ENCODE measurements around the gene IRF2BP2.

The IRF2BP2 gene

DNA sequence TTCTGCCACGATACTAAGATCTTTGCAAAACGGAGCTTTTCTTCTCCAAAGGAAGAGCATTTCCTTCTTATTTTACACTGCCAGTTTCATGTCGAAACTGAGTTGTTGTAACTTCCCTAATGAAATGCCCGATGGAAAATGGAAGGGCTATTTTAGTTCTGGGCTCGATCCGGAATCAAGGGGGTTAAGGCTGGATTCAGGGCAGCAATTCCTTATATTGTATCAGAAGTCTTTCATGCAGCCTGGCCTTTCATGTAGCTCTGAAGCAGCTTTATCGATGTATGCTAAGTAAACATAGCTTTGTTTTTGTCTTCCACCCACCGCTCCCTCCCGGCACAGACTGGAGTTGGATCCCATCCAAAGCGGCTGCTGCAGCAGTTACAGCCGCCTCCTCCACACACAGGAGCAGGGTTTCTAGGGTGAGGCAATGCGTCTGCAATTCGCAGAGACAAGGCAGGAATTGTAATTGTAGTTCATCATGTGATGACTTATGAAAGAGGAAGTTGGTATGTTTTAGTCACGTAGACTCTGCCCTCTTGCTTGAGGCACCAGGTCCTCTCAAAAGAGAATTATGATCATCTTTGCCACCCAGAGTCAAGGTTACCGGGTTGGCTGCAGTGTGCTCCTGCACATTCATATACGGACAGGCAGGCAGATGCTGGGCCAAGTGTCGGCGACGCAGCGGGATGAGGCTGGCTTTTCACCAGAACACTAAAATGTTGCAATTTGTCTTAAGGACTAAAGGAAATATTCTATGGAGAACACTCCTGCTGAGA is 2.6 kb upstream of the IRF2BP2 start:
- DNase-seq = peak; percentile 72

DNA sequence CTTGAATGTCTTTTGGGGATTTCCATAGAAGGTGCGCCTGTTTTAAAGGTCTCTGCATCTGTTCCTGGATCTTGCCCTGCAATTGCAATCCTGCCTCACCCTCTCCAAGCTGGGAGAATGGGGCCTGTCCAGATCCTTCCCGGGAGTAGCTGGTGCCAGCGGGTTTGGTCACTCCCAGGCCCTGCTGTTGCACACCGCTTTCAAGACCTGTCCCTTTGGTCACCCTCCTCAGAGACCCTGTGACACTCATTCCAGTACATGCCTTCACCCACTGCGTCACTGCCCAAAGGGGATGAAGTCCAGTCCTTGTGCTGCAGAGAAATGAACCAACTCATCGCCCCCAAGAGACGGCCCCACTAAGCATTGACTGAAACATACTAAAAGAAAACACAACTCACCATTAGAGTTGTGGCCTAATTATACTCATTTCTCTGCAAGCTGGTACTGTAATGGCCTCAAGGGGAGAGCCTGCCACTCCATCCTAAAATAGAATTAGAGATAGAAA is 1.9 kb upstream of the IRF2BP2 start:
- DNase-seq = no peak

DNA sequence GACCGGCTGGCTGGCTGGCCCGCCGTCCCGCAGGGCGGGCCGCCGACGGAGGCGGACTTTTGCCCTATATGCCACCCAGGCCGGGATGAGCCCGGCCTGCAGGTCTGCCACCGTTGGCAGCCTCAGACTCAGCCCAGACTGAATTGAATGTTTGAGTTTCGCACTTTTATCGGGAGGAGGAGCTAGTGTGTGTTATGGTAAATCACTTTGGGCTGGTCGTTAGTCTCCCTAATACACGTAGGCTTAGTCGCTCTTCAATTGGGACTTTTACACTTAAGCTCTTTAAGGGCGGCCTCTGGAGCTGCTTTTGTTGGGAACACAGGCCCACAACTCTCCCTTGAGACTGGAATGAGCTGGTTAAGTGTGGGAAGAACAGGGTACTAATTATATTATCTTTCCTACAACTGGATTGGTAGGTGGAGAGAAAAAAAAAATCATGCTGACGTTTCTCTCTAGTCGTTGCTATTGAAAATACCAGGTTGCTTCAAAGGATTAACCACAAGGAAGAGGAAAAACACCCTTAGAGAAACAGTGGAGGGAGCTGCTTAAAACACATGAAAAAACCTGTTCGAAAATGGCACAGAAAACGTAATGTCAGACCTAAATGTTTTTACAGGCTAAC is 1.4 kb upstream of the IRF2BP2 start:
- DNase-seq = no peak

DNA sequence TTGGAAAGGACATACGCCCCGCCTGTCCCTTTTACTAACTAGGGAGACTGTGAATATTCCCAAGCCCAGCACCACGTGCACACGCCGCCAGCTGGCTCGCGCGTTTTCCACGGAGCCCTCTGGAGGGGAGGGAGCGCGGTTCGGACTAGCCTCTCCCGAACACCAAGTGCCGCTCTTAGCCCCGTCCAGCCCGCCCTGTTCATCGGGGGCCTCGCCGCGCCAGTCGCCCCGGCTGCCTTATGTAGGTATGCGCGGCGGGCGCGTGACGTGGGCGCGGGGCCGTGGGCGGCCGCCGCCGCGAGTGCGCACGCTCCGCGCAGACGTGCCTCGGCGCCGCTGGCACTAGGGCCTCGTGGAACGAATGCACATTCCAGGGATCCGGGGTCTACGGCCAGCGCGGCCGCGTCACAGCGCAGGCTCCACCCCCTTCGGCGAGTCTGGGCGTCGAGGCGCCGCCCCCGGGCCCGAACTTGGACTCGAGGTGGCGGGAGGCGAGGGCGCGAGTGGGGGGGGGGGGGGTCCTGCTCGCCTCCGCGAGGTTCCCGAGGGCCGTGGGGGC is 767 bp upstream of the IRF2BP2 start:
- peak; percentile 93 for DNase-seq

DNA sequence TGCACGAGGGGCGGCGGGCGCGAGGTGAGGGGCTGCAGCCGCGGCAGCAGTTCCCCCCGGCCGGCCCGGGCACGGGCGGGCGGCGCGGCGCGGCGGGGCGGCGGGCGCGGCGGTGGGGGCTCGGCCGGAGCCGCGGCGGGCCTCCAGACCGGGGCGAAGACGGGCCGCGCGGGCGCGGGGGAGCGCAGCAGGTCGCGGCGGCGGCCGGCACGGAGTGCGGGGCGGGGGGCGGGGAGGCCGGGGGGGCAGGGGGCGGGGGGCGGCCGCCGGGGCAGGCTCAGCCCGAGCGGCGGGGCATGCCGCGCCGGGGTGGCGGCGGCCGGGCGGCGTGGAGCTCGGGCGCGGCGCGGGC is 311 bp downstream of the IRF2BP2 start:
- DNase-seq = no peak

DNA sequence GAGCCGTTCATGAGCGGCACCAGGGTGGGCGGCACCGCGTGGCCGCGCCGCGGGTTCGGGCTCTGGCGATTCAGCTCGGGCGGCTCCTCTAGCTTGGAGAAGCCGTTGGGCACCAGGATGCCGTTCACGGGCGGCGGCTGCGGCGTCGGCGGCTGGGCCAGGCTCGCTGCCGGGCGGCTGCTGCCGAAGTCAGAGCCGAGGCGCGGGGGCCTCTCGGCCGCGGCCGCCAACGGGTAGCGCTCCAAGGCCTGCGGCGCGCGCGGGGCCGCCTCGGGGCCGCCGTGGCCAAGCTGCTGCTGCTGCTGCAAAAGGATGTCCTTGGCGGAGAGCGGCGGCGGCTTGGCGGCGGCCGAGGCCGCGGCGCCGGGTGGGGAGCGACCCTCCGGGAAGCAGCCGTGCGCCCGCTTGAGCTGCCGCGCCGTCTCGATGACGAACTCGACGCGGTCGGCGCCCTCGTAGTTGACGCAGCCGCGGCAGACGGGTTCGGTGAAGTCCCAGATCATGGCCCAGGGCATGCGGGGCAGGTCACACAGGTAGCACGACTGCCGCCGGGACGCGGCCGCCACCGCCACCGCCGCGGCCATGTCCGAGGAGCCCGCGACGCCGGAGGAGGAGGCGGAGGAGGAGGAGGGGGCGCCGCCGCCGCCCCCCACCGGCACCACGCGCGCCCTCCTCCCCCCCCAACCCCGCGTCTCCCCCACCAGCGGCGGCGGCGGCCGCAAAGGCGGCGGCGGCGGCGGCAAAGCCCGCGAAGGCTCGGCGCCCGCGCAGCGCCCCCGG is 877 bp downstream of the IRF2BP2 start:
- DNase-seq = no peak

DNA sequence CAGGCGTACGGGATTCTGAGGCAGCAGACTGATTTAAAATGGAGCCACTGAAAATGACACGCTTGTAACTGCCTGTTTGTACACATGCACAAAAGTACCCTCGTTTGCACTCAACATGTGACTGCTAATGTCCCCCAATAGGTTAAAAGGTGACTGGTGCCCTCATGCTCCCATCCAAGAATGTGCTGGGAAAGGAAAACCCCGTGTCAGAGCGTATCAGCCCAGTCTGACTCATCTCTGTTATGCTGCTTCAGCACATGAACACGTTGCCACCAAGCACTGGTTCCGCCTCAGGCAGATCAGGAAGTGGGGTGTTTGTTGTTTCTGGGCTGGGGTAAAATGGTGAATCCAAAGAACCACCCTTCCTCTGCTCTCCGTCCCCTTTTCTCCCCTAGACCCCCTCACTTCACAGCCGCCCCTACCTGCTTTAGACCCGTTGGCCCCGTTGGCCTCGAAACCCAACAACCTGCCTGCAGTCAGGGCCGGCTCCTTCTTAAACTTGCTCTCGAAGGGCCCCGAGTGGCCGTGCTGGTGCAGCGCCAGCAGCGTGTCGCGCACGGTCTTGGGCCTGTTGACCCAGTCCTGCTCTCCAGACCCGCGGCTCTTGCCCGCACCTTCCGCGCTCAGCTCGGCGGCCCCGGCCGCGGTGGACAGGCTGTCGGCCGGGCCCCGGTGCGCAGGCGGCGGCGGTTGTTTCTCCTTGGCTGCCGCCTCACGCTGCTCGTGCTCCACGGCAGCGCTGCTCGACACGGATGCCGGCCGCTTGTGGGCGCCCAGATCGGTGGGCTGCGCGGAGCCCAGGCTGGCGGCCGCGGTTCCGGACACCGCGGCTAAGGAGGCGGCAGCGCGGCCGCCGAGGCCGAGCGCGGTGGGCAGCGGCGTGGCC is 1.7 kb downstream of the IRF2BP2 start:
- peak; percentile 68 for DNase-seq

DNA sequence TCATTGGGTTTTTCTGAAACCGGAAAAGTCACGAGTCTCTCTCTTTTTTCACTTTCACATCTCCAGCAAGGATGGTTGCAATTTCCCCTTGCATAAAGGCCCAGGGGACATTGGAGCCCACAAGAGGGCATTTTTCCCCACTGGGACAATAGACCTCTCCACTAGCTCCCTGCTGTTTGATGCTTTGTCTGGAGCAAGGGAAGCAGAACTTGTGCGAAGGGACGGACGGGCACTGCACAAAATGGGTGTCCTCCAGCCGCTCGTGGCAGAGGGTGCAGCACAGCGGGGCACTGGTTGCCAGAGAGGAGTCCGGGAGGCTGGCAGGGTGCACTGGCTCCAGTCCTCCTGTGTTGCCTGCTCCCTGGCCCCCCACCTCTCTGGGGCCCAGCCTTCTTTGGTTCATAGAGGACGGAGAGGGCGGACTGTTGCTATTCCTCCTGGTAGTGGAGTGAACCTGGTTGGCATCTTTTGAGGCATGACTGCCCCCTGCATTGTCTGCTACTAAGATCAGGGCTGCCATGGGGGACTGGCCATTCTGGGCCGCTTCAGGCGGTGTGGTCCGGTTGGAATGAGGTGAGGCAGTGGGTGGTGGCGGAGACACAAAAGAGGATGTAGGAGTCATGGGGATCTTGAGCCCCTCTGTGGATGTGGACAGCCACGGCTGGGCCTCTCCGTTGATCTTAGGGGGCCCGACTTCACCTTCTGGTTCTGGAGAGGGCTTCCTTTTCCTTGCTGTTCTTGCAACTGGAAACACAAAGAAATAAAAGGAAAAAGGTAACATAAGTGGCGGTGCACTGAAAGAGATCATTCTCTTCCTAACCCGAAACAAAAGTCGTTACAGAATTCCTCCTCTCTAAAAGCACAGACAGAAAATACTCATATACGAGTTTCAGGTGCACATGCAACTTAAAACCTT is 2.6 kb downstream of the IRF2BP2 start:
- DNase-seq = no peak

DNA sequence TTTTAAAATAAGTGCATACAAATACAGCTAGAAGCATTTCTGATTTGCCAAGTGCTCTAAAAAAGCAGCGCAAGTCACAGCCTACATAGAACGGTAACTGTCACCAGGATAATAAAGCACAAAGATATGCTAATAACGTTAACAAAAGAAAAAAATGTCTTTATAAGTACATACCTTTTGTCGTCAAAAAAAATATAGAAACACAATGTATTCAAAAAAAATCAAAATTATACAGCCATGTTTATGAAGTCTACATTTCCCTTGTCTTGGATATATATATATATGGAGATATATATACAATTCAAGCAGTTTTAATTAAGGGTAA is 3.2 kb downstream of the IRF2BP2 start:
- DNase-seq = no peak

DNA sequence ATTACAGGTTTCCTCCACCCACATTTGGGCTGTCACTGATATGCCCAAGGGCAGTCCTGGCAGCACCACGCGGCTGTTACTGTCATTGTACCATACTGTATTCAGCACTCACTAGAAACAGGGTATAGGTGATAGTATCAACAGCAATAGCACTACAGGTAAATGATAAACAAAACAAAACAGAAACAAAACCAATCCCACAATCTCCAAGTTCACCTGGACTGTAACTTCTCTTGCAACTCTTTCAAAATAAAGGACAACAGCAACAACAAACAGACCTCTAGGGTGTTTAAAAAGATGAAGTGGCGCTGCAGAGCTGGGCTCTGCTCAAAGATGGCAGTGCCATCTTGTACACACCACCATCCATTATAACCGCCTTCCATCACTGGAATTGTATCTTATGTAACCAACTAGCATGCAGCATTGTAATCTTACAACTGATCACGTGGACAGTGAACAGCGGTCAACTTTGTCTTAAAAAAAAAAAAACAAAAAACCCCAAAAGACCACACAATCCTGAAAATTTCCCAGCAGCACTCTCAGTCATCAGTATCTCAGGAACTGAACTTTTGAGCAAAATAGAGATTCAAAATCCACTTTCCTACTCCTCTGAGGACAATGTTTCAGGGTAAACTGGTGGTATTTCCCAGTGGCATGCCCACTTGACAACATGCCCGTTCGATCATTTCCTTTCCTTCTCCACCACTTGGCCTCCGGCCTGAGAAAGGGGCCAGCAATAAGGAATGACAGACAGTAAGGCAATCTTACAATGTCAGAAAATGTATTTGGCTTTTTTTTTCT is 3.8 kb downstream of the IRF2BP2 start:
- no peak for DNase-seq

DNA sequence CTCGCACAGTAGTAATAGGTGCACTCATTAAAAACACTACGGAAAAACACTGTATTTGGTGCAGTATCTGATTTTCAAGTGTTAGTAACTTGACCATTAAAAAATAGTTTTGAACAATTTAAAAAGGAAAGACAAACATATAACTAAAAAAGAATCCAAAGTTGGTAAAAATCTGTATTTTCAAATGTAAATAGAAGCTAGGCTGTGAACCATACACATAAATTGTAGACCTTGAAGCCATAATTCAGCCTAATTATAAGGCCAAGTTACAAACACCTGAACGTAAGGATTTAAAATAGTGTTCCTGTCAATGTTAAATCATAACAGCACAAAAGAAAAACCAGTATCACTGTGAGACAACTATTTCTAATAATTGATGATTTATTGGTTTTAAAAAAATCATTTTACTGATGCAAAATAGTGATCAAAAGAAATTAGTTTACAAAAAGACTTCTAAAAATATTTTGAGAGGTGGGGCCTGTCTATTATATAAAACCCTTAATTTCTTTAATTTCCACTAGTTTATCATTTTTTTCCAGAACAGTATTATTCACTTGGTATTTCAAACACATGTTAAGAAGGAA is 4.5 kb downstream of the IRF2BP2 start:
- no peak for DNase-seq

DNA sequence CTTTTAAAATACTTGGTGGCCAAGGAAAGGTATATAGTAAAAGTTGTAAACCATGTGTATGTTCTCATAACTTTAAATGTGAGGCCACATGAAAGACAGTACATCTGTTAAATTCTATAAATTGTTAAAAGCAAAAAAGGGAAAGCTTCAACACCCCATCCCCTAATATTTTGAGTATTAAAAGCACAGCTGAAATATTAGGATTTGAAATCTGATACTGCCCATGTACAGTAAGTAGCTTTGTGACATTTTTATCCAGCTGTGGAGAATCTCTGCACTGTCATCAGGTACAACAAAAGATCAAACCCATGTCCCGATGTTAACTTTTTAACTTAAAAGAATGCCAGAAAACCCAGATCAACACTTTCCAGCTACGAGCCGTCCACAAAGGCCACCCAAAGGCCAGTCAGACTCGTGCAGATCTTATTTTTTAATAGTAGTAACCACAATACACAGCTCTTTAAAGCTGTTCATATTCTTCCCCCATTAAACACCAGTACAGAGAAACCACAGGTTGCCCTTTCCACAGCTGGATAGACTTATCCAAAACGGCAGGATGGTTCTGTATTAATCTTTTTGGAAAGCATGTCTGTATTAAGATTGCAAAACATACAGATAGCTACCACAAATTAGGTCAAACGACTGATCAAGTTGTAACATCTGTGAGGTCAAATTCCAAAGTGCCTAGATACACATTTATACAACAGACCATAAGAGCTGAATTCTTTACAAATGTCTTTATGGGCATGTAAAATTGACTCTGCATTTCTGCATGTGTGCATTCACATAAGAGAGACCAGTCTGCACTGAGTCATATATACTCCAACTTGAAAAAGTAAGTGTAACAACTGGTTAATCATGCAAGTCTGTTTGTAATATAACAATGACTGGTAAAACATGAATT is 5.2 kb downstream of the IRF2BP2 start:
- no peak for DNase-seq

DNA sequence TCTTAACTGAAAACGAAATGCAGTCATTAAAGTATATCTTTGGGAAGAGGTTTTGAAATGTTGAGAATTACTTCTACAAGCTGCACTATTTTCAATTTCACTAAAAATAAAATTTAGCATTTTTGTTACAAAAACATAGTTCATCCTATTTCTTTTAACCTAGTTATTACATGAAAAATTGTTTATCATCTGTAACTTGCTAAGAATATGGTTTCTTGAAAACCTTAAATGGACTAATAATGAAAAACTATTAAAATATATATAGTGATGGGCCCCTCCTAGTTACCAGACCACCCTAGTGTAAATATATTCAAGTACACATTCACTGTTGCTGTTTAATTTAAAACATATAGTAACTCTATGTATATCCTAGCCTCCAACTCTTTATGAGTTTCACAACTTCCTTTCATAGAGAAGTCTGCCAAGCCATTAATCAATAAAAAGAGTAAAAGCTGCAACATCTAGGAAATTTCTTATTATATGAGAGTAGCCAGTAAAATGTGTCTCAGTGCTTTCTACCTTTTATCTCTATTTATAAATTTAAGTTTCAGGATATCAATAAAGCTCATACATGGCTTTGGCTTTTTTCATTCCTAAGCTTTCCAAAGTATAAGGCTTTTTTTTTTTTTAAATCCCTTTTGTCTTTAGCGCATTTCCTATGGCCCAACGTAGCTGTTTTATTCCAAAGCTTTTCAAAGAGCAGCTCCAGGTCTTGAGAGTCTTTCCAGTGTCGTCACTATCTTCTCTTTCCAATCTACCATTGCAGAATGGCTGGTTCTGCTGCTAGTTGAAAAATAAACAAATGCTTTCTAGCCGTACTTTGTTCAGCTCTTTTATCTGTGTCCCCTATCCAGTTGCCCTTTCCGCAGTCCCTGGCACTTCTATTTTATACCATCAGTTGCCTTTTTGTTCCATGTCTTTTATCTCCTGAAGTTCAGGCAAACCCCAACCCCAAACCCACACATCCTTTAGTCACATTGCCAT is 6.5 kb downstream of the IRF2BP2 start:
- no peak for DNase-seq

DNA sequence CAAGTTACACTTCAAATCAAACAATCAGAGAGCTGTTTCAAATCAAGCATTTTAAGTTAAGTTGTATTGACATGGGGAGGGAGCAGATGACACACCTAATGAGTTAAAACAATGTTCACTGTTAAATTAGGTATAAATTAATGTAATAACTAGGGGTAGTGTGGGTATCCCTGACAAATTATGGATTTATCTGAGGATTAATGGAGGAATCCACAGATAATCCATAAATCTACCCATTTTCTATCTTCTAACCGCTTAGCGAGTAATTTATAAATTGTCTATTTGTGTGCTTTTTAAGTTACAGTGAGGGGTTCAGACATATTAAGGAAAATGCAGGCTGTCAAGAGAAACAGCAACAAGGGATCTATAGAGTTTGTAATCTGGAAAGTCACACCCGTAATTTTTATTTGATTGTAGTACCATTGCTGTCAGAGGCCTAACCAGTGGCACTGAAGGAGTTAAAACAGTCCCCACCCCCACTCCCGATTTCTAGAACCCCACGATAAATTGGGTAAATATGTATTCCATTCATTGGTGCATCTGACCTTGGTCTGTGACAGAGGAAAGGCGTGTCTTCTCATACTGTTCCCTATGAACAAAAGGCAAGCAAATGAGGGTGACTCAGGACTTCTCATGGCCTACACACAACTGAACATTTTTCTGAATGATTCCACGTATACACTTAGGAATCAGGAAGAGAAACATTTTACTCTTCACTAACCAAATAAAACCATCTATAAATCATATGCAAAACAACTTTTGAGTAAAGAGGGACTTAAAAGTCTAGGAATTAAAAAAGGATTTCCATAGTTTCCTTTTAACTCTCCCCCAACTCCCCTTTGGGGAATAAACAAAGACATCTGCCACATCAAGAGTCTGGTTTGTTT is 7.4 kb downstream of the IRF2BP2 start:
- no peak for DNase-seq

DNA sequence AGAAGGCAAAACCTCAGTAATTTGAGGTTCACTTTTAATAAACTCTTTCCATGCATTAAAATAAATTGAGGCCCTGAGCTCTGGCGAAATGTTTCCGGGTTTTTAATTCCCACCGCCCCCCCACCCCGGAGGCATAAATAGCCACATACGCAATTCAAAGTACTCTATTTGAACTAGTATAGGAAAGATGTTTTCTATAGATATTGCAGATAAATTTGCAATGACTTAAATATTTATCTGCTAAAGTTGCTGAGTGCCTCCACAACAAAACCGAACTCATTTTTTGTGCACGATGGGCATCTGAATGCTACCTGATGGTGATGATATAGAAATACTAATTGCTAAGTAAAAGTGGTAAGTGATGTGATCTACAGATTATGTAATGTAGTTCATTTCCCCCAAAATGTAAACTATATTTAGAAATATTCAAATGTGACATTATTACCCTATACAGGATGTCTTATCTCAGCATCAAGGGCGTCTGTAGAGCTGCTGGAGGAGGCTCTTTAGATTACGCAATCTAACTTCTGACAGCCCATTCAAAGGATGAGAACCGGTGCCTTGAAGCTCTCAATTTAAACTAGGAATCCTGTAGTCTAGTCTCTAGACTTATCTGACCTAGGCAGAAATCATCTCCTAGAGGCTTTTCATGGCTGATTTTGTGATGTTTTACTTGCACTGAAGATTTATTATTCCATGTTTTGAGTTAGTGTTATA is 8.5 kb downstream of the IRF2BP2 start:
- DNase-seq = no peak
